PC-9 (cell line): Measurements from ENCODE around the gene TEX55. TPM values are rescaled to one million over a fixed set of nuclear protein-coding genes. Genes with fewer than 3 reads are reported as not detected.
A peak's percentile ranks its signal among the peaks of the same experiment; 100 is the strongest.

Source experiments
- Bru-seq: library from RNA; stranded (reverse); fragments of 400-500 nt; gene quantifications from one replicate; lab custom pipeline; 2021; lab: Mats Ljungman, UMichigan
- BruChase-seq, 2 experiments: library from RNA; stranded (reverse); fragments of 400-500 nt; gene quantifications; one replicate each; lab custom pipeline; 2021; lab: Mats Ljungman, UMichigan
- BruUV-seq: library from RNA; stranded (reverse); fragments of 400-500 nt; replicated peaks from 2 replicates; lab custom pipeline; 2021; lab: Mats Ljungman, UMichigan
- CTCF ChIA-PET: fragments of 300-600 bp; sonication (Branson Sonifier 250); formaldehyde crosslinking; loops from one replicate; lab custom pipeline; 2022; ENCODE audit warnings: antibody characterized with exemption; lab: Charles Lee
- POLR2A ChIA-PET: fragments of 300-600 bp; sonication (Branson Sonifier 250); formaldehyde crosslinking; loops from one replicate; lab custom pipeline; 2022; ENCODE audit warnings: antibody characterized with exemption; ENCODE audit not compliant: unreplicated experiment; lab: Charles Lee
- DNase-seq, 2 experiments: peaks; one replicate each; pipeline versions ENCODE4 v3.0.0 to v3.0.0-alpha.2; 2015 to 2022; ENCODE audit warnings: mixed read lengths in 1 of 2
- H2AFZ ChIP-seq: fragments of 200-600 bp; sonication (generic); 2 replicates; pipeline ENCODE4 v1.8.1; 2017; ENCODE audit warnings: antibody characterized with exemption
- H3F3A ChIP-seq: fragments of 200-600 bp; sonication (generic); 2 replicates; pipeline ENCODE4 v1.8.1; 2017; ENCODE audit warnings: antibody characterized with exemption, mild to moderate bottlenecking, low read depth; ENCODE audit not compliant: insufficient read depth
- H3K27ac ChIP-seq: fragments of 200-600 bp; sonication (generic); 2 replicates; pipeline ENCODE4 v1.6.1; 2016; ENCODE audit warnings: mixed run types
- H3K27me3 ChIP-seq: fragments of 200-600 bp; sonication (generic); 2 replicates; pipeline ENCODE4 v1.6.1; 2016; ENCODE audit warnings: low read depth, mixed run types; ENCODE audit not compliant: insufficient read depth
- H3K36me3 ChIP-seq: fragments of 200-600 bp; sonication (generic); 2 replicates; pipeline ENCODE4 v1.6.1; 2016; ENCODE audit warnings: low read depth, mixed run types
- H3K4me1 ChIP-seq: fragments of 200-600 bp; sonication (generic); replicated peaks from 2 replicates; pipeline ENCODE4 v1.6.1; 2016; ENCODE audit warnings: mixed run types; ENCODE audit not compliant: insufficient read depth
- H3K4me2 ChIP-seq: fragments of 200-600 bp; sonication (generic); 2 replicates; pipeline ENCODE4 v1.6.1; 2017; ENCODE audit warnings: mixed run types
- H3K4me3 ChIP-seq: fragments of 200-600 bp; sonication (generic); 2 replicates; pipeline ENCODE4 v1.6.1; 2016; ENCODE audit warnings: mixed run types
- H3K79me2 ChIP-seq: fragments of 200-600 bp; sonication (generic); 2 replicates; pipeline ENCODE4 v1.6.1; 2017; ENCODE audit warnings: low read depth, mixed run types
- H3K9me2 ChIP-seq: fragments of 200-600 bp; sonication (generic); 2 replicates; pipeline ENCODE4 v1.8.1; 2017; ENCODE audit warnings: mild to moderate bottlenecking; ENCODE audit not compliant: insufficient read depth
- H3K9me3 ChIP-seq: fragments of 200-600 bp; sonication (generic); 2 replicates; pipeline ENCODE4 v1.8.1; 2016; ENCODE audit warnings: low read depth; ENCODE audit not compliant: insufficient read depth
- H4K20me1 ChIP-seq: fragments of 200-600 bp; sonication (generic); 2 replicates; pipeline ENCODE4 v1.8.1; 2017; ENCODE audit not compliant: insufficient read depth
- CTCF ChIP-seq: fragments of 200-600 bp; sonication (generic); conservative IDR thresholded peaks from 2 replicates; pipeline ENCODE4 v1.6.1; 2017; ENCODE audit warnings: mixed run types, antibody characterized with exemption, mild to moderate bottlenecking, moderate library complexity
- EZH2 ChIP-seq: fragments of 200-600 bp; sonication (generic); IDR thresholded peaks from 2 replicates; pipeline ENCODE4 v1.8.0; 2017; ENCODE audit warnings: antibody characterized with exemption, low read depth
- intact Hi-C: fragments of 100-400 bp; cut with micrococcal nuclease; formaldehyde crosslinking; loops from one replicate; pipeline ENCODE4 v1.10.0; 2022; ENCODE audit not compliant: unreplicated experiment
- long read RNA-seq: library from polyadenylated mRNA; stranded (forward); transcript quantifications from one replicate; pipeline ENCODE4 v2.0.0, GENCODE V29; 2022
- total RNA-seq: library from RNA; stranded (reverse); gene quantifications from 2 replicates; pipeline ENCODE4 v1.2.3, GENCODE V29; 2021

Gene TEX55
- total RNA-seq (not detected in 2 replicates), Bru-seq, nascent RNA (not detected), BruChase-seq, experiment 1, labeled RNA remaining after a 2-hour chase (not detected), BruChase-seq, experiment 2, labeled RNA remaining after a 6-hour chase (not detected)
- long read RNA-seq: 0 reads

- intact Hi-C loops: loop anchor here (1.0 to 10.0 kb wide), 4 partner anchors 40 to 239 kb away; no protein-coding TSS in a partner anchor
- POLR2A ChIA-PET: no interaction called here
- no peaks in the 10 kb centered on the region for H3K79me2 ChIP-seq
- no peaks in the 10 kb centered on the region; the same call in 1 of the 2 replicates for H3K9me2 ChIP-seq
- H3K4me2 ChIP-seq: no peak within 1 kb of the TSS
- no TSS peak for BruUV-seq
- H2AFZ ChIP-seq: no peak within 1 kb of the TSS
- H3K9me3 ChIP-seq: no peaks in the 10 kb centered on the region
- peak in 1 of 2 experiments; percentile 35 for DNase-seq
- TF ChIP-seq EZH2 (no peak), CTCF (peak; percentile 64)
- H3K4me3 ChIP-seq: no peak within 1 kb of the TSS
- no peaks in the 10 kb centered on the region for H4K20me1 ChIP-seq
- peaks cover 18% of the 10 kb centered on the region; the same call in 1 of the 2 replicates for H3K4me1 ChIP-seq
- no peak within 1 kb of the TSS for H3K27ac ChIP-seq
- H3F3A ChIP-seq: peaks cover 3% of the 10 kb centered on the region
- no peaks in the 10 kb centered on the region for H3K36me3 ChIP-seq
- no peaks in the 10 kb centered on the region for H3K27me3 ChIP-seq
- CTCF ChIA-PET: interaction anchor here (1.6 kb wide), 1 partner anchor 95 kb away, joined by 6 read pairs; the partner anchor contains the start of gene B4GALT4
These were observed at the start of gene TEX55 for GRCh38 chr3:119145500-119146167. TSS of gene TEX55 (plus strand) at chr3:119146165. CDS start at chr3:119146190, 25 bp downstream.

- Histone ChIP-seq H3K79me2 (no peaks in the 10 kb centered on the region), H3K27me3 (no peaks in the 10 kb centered on the region), H3K4me2 (no peak overlapping the region), H3K4me1 (no peaks in the 10 kb centered on the region), H4K20me1 (no peaks in the 10 kb centered on the region), H2AFZ (no peak overlapping the region), H3K27ac (no peak overlapping the region), H3K4me3 (no peak overlapping the region), H3K9me3 (no peaks in the 10 kb centered on the region), H3F3A (no peaks in the 10 kb centered on the region), H3K36me3 (no peaks in the 10 kb centered on the region), H3K9me2 (no peaks in the 10 kb centered on the region)
- TF ChIP-seq CTCF (no peak), EZH2 (no peak)
- CTCF ChIA-PET: interaction anchor here (0.8 to 4.0 kb wide), 3 partner anchors 143 to 214 kb away, joined by 4 to 23 read pairs (median 5); no protein-coding TSS in a partner anchor
- intact Hi-C loops: loop anchor here (1.0 to 2.0 kb wide), 3 partner anchors 143 to 291 kb away; no protein-coding TSS in a partner anchor
- no peak for DNase-seq
- no TSS peak for BruUV-seq
- POLR2A ChIA-PET: interaction anchor here (0.6 kb wide), 1 partner anchor 914 kb away, joined by 15 read pairs; no protein-coding TSS in a partner anchor
These were observed 48.0 kb upstream of the TEX55 start for GRCh38 chr3:119098003-119098402.

GRCh38 chr3:119098619-119099222, 47.2 kb upstream of the TEX55 start:
- H3K79me2 ChIP-seq: no peaks in the 10 kb centered on the region
- H3K4me3 ChIP-seq: no peak overlapping the region
- no TSS peak for BruUV-seq
- no peaks in the 10 kb centered on the region for H3K9me3 ChIP-seq
- DNase-seq: peak in 1 of 2 experiments; percentile 14
- no peaks in the 10 kb centered on the region for H3K27me3 ChIP-seq
- intact Hi-C loops: loop anchor here (1.0 to 2.0 kb wide), 3 partner anchors 143 to 290 kb away; no protein-coding TSS in a partner anchor
- no peak overlapping the region for H3K27ac ChIP-seq
- ChIA-PET CTCF (interaction anchor here (0.6 to 4.0 kb wide), 4 partner anchors 43 to 215 kb away, joined by 3 to 23 read pairs (median 4); no protein-coding TSS in a partner anchor), POLR2A (no interaction called here)
- no peaks in the 10 kb centered on the region for H3K9me2 ChIP-seq
- H3K36me3 ChIP-seq: no peaks in the 10 kb centered on the region
- no peak overlapping the region for H2AFZ ChIP-seq
- TF ChIP-seq EZH2: no peak
- TF ChIP-seq CTCF: peak; percentile 83
- no peak overlapping the region for H3K4me2 ChIP-seq
- no peaks in the 10 kb centered on the region for H3K4me1 ChIP-seq
- H4K20me1 ChIP-seq: no peaks in the 10 kb centered on the region
- no peaks in the 10 kb centered on the region for H3F3A ChIP-seq
